ENCODE results near the gene LTBP4. TPM values are rescaled to one million over a fixed set of nuclear protein-coding genes. Genes with fewer than 3 reads are reported as not detected.
"Not testable (repeated sequence)": the region's sequence is repeated elsewhere in the genome, so short reads cannot be mapped to it uniquely, and the experiment has no call there.

The LTBP4 gene
- total RNA-seq, 1 donor from 2014 or later, result 225 TPM

DNA sequence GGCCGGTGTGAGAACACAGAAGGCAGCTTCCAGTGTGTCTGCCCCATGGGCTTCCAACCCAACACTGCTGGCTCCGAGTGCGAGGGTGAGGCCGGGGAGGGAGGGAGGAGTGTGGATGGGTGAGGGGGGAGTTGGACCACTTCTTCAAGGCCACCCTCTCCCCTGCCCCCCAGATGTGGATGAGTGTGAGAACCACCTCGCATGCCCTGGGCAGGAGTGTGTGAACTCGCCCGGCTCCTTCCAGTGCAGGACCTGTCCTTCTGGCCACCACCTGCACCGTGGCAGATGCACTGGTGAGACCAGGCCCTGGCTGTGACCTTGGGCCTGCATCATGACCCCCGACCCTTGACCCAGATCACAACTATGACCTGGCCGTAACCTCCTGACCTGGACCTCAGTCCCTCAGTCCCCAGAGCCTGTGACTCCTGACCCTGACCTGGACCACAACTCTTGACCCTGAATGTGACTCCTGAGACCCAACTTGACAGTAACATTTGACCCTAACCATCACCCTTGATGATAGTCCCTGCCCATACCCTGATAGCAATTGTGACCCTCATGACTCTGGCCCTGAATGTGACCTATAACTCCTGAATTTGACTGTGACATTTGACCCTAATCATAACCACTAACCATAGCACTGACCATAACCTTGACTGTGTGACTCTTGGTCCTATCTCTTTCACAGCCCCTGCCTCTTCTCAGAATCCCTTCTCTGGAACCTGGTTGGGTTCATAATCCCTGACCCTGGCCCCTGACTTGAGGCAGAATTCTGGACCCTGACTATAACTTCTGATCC, 10.9 kb downstream of the LTBP4 start:
- no peak for DNase-seq (ENCODE audit: low spot score)

DNA sequence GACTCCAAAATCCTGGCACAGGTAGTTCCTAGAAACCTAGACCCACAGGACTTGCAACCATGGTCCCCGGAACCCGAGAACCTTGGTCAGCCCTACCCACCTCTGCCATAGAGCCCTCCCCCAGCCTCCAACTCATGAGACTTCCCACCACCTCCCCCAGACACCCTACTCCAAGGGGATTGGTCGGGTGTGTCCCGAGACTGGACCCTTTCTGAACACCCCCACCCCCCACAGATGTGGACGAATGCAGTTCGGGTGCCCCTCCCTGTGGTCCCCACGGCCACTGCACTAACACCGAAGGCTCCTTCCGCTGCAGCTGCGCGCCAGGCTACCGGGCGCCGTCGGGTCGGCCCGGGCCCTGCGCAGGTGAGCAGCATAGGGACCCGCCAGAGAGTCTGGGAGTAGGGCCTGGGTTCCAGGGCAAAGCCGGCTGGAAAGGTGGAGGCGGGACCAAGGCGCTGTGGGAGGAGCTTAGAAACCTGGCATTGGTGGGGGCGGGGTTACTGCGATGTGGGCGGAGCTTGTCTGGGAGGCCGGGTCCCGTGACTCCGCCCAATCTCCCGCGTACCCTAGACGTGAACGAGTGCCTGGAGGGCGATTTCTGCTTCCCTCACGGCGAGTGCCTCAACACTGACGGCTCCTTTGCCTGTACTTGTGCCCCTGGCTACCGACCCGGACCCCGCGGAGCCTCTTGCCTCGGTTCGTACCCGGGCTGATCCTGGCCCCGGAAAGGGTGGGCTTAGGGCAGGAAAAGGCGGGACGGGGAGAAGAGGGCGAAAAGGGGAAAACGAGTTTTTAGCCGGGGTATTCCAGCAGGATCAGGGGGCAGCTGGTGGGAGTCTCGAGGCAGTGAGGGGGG, 11.9 kb downstream of the LTBP4 start:
- DNase-seq (ENCODE audit: low spot score), result peak; percentile 59

GRCh38 chr19:40613690-40614621, 12.8 kb downstream of the LTBP4 start:
- peak; percentile 80 for DNase-seq (ENCODE audit: low spot score)

DNA sequence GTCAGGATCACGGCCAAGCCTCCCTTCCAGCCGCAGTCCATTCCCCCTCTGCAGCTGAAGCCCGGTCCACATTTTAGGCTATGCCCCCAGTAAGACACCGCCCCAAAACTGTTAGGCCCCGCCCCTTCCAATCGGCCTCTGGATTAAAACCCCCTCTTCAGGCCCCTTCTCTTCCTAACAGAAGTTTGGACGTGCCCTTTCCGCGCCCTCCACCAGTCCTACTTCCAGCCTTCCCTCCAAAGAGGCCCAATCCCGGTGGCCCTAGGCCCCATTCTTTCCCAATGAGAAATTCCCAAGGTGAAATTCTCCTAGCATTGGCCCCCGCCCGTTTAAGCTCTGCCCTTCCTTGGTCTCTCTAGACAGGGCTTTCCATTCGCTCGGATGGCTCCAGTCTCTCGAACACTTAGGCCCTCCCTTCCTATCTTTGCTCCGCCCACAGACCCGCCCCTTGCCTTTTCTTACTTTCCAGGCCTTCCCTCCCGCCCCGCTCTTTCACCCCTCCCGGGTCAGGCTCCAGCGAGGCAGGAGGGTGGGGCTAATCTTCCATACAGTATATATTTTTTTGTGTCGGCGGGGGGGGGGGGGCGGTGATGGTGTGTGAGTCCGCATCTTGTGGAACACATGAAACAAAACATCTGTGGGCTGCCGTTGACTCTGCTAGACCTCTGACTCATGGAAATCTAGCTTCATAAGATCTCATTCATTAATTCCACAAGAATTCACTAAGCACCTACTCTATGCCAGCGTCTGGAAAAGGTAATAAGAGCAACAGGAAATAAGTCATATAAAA, 13.6 kb downstream of the LTBP4 start:
- DNase-seq (ENCODE audit: low spot score), result peak; percentile 87

GRCh38 chr19:40616178-40616577, 15.0 kb downstream of the LTBP4 start:
- no peak for DNase-seq (ENCODE audit: low spot score)

GRCh38 chr19:40616941-40617340, 15.8 kb downstream of the LTBP4 start:
- DNase-seq (ENCODE audit: low spot score), result no peak

- no peak for DNase-seq (ENCODE audit: low spot score)
These were observed 16.8 kb downstream of the LTBP4 start for GRCh38 chr19:40617961-40618360.

- DNase-seq (ENCODE audit: low spot score), result no peak
These were observed 18.4 kb downstream of the LTBP4 start for GRCh38 chr19:40619333-40620160.

GRCh38 chr19:40620161-40620485, 19.0 kb downstream of the LTBP4 start:
- DNase-seq (ENCODE audit: low spot score), result no peak

GRCh38 chr19:40621283-40621682, 20.1 kb downstream of the LTBP4 start:
- DNase-seq (ENCODE audit: low spot score), result no peak

DNA sequence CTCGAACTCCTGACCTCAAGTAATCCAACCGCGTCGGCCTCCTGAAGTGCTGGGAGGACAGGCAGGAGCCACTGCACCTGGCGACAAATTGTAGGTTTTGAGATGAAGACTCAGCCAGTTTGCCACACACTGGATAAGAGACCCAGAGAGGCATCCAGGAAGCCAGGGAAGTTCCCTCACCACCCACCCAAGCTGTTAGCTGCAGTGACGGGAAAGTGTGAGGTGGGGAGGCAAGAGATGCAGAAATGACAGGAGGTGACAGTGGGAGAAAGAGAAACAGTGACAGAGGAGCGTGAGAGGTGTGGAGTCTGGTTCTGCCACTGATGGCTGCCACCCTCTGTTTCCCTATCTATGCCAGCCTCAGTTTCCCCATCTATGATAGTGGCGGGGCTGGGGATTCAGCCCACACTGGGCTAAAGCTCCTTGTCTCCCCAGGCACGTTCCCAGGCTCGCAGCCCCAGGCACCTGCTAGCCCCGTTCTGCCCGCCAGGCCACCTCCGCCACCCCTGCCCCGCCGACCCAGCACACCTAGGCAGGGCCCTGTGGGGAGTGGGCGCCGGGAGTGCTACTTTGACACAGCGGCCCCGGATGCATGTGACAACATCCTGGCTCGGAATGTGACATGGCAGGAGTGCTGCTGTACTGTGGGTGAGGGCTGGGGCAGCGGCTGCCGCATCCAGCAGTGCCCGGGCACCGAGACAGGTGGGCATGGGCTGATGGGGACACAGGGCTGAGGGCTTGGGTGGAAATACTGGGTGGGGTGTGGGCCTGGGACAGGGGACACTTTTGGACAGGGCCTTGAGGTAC, 21.0 kb downstream of the LTBP4 start:
- no peak for DNase-seq (ENCODE audit: low spot score)

- no peak for DNase-seq (ENCODE audit: low spot score)
These were observed 21.6 kb downstream of the LTBP4 start for GRCh38 chr19:40622773-40623075.

DNA sequence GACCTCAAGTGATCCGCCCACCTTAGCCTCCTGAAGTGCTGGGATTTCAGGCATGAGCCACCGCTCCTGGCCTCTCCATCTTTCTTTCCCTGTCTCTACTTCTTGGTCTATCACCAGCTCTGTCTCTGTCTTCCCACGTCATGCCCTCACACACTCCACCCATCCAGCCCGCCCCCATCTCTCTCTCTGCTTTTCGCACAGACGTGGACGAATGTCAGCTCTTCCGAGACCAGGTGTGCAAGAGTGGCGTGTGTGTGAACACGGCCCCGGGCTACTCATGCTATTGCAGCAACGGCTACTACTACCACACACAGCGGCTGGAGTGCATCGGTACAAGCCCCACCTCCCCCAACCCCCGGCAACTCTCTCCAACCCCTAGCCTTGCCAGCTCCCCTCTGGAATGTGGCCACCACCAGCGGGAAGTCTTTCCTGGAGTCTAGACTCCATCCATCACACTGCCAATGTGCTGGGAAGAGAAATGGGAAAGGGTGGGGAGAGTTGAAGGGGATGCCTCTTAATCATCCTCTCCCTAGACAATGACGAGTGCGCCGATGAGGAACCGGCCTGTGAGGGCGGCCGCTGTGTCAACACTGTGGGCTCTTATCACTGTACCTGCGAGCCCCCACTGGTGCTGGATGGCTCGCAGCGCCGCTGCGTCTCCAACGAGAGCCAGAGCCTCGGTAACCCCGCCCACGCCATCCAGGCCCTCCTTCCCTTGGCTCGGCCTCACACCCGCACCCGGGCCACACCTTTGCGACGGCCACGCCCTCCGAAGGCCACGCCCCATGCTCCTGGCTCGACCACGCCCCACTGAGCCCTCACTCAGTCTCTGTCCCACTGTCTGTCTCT, 22.5 kb downstream of the LTBP4 start:
- no peak for DNase-seq (ENCODE audit: low spot score)

DNA sequence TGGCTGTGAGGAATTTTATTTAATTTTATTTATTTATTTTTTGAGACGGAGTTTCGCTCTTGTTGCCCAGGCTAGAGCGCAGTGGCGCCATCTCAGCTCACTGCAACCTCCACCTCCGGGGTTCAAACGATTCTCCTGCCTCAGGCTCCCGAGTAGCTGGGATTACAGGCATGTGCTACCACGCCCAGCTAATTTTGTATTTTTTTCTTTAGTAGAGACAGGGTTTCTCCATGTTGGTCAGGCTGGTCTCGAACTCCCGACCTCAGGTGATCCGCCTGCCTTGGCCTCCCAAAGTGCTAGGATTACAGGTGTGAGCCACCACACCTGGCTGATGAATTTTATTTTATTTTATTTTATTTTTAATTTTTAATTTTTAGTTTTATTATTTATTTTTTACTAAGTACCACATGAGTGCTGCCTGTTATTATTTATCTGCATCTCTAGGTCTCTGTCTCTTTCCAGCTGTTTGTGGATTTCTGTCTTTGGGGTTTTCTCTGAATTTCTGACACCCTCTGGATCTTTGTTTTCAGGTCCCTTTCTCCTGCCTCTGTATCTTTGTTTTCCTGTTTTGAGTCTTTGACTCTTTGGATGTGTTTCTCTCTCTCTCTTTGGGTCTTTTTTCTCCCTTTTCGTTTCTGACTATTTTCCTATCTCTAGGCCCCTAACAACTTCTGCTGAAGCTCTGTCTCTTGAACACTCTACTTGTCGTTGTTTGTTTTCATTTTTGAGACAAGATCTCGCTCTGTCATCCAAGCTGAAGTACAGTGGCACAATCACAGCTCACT, 23.4 kb downstream of the LTBP4 start:
- not testable (repeated sequence) for DNase-seq (ENCODE audit: low spot score)

DNA sequence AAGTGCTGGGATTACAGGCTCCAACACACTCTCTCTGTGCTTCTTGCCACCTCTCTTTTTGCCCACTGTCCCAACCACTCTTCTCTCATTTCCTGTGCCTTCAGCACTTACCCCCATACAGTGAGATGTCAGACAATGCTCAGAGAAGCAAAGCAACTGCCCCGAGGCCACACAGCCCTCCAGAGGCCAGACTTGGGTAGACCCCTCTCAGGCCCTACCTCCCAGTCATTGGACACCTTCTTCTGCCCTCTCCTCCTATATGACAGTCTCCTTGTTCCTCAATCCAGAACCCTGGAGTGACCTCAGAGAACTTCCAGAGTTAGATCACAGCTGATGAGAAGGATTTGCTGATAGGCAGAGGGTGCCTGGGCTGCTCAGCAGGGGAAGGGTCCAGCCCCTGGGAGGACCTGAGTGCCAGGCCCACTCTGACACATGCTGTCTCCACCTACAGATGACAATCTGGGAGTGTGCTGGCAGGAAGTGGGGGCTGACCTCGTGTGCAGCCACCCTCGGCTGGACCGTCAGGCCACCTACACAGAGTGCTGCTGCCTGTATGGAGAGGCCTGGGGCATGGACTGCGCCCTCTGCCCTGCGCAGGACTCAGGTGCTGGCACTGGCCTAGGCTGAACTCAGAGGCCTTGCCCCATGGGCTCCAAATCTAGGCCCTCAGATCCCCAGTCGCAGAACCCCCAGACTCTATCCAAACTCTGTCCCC, 24.4 kb downstream of the LTBP4 start:
- no peak for DNase-seq (ENCODE audit: low spot score)

DNA sequence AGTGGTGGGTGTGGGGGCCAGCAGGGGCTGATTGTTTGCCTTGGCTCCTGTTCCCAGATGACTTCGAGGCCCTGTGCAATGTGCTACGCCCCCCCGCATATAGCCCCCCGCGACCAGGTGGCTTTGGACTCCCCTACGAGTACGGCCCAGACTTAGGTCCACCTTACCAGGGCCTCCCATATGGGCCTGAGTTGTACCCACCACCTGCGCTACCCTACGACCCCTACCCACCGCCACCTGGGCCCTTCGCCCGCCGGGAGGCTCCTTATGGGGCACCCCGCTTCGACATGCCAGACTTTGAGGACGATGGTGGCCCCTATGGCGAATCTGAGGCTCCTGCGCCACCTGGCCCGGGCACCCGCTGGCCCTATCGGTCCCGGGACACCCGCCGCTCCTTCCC, 25.7 kb downstream of the LTBP4 start:
- no peak for DNase-seq (ENCODE audit: low spot score)
